GM23338 (cell line): ENCODE measurements around the gene ISCU. TPM values are rescaled to one million over a fixed set of nuclear protein-coding genes. Genes with fewer than 3 reads are reported as not detected.

Source experiments
- ATAC-seq: fragments of 200-7000 bp; cut with Tn5 transposase; 3 replicates; pipeline ENCODE4 v1.9.1; 2020
- DNase-seq: peaks from one replicate; pipeline ENCODE4 v3.0.0-alpha.2; 2015; ENCODE audit warnings: low spot score
- H2AFZ ChIP-seq: fragments of 200-600 bp; sonication (generic); 2 replicates; pipeline ENCODE4 v1.8.0; 2016; ENCODE audit warnings: antibody characterized with exemption, mild to moderate bottlenecking, moderate library complexity
- H3F3A ChIP-seq: fragments of 200-600 bp; sonication (generic); replicated peaks from 2 replicates; pipeline ENCODE4 v1.8.0; 2017; ENCODE audit warnings: antibody characterized with exemption, mixed run types, low read depth
- H3K27ac ChIP-seq: fragments of 200-600 bp; sonication (generic); 2 replicates; pipeline ENCODE4 v1.6.1; 2016; ENCODE audit warnings: low read depth
- H3K27me3 ChIP-seq: fragments of 200-600 bp; sonication (generic); 2 replicates; pipeline ENCODE4 v1.8.0; 2016; ENCODE audit warnings: mild to moderate bottlenecking, mixed run types, moderate library complexity; ENCODE audit not compliant: insufficient read depth
- H3K36me3 ChIP-seq: fragments of 200-600 bp; sonication (generic); 2 replicates; pipeline ENCODE4 v1.8.0; 2016; ENCODE audit warnings: mild to moderate bottlenecking; ENCODE audit not compliant: insufficient read depth
- H3K4me1 ChIP-seq: fragments of 200-600 bp; sonication (generic); 2 replicates; pipeline ENCODE4 v1.8.0; 2016; ENCODE audit warnings: mild to moderate bottlenecking, moderate library complexity; ENCODE audit not compliant: insufficient read depth
- H3K4me2 ChIP-seq: fragments of 200-600 bp; sonication (generic); 2 replicates; pipeline ENCODE4 v1.7.1; 2017; ENCODE audit warnings: mixed run types
- H3K4me3 ChIP-seq: fragments of 200-600 bp; sonication (generic); 2 replicates; pipeline ENCODE4 v1.6.1; 2016; ENCODE audit warnings: mixed run types
- H3K79me2 ChIP-seq: fragments of 200-600 bp; sonication (generic); replicated peaks from 2 replicates; pipeline ENCODE4 v1.8.0; 2017; ENCODE audit warnings: mild to moderate bottlenecking; ENCODE audit not compliant: insufficient read depth
- H3K9me2 ChIP-seq: fragments of 200-600 bp; sonication (generic); 2 replicates; pipeline ENCODE4 v1.8.0; 2017; ENCODE audit not compliant: insufficient read depth
- H4K20me1 ChIP-seq: fragments of 200-600 bp; sonication (generic); replicated peaks from 2 replicates; pipeline ENCODE4 v1.8.0; 2017; ENCODE audit warnings: mild to moderate bottlenecking; ENCODE audit not compliant: insufficient read depth
- H3K27ac Mint-ChIP-seq: 2 replicates; pipeline ENCODE4 v1.8.0; 2020; ENCODE audit warnings: inconsistent platforms, mild to moderate bottlenecking, moderate library complexity, mixed read lengths
- H3K27me3 Mint-ChIP-seq: 3 replicates; pipeline ENCODE4 v1.8.0; 2022; ENCODE audit warnings: low read depth, mild to moderate bottlenecking, moderate library complexity, mixed read lengths, inconsistent platforms; ENCODE audit not compliant: insufficient read depth, poor library complexity
- H3K36me3 Mint-ChIP-seq: 3 replicates; pipeline ENCODE4 v1.8.0; 2021; ENCODE audit warnings: low read depth, mild to moderate bottlenecking, inconsistent platforms, moderate library complexity, mixed read lengths
- H3K4me1 Mint-ChIP-seq: 3 replicates; pipeline ENCODE4 v1.8.0; 2020; ENCODE audit warnings: mild to moderate bottlenecking, inconsistent platforms, mixed read lengths
- H3K4me3 Mint-ChIP-seq: 3 replicates; pipeline ENCODE4 v1.8.0; 2021; ENCODE audit warnings: moderate library complexity, mild to moderate bottlenecking, inconsistent platforms, mixed read lengths
- H3K9me3 Mint-ChIP-seq: 3 replicates; pipeline ENCODE4 v1.8.0; 2020; ENCODE audit warnings: moderate library complexity, mild to moderate bottlenecking, inconsistent platforms, mixed read lengths
- CREB1 ChIP-seq: fragments of 250-450 bp; sonication (Bioruptor Pico); IDR thresholded peaks from 2 replicates; pipeline ENCODE4 v1.5.0; 2020; ENCODE audit warnings: low read depth, mild to moderate bottlenecking, moderate library complexity
- CTCF ChIP-seq, 2 experiments: fragments of 200-600 bp in 1 of 2; sonication (generic) in 1 of 2; conservative IDR thresholded peaks; 2 replicates each; pipeline versions ENCODE4 v1.5.1 to v1.6.1; 2016 to 2017; ENCODE audit warnings: antibody characterized with exemption in 2 of 2, low read depth in 2 of 2, mild to moderate bottlenecking in 2 of 2, moderate library complexity in 1 of 2
- ETS1 ChIP-seq: IDR thresholded peaks from 2 replicates; pipeline ENCODE4 v1.6.1; 2016; ENCODE audit warnings: antibody characterized with exemption
- EZH2 ChIP-seq: fragments of 200-600 bp; sonication (generic); IDR thresholded peaks from one replicate; pipeline ENCODE4 v1.8.0; 2017; ENCODE audit warnings: antibody characterized with exemption, mild to moderate bottlenecking, low read depth; ENCODE audit not compliant: unreplicated experiment
- EZH2phosphoT487 ChIP-seq: fragments of 200-600 bp; sonication (generic); IDR thresholded peaks from one replicate; pipeline ENCODE4 v1.8.1; 2018; ENCODE audit warnings: antibody characterized with exemption; ENCODE audit not compliant: unreplicated experiment
- JUNB ChIP-seq: IDR thresholded peaks from one replicate; pipeline ENCODE4 v1.6.1; 2016; ENCODE audit warnings: antibody characterized with exemption; ENCODE audit not compliant: unreplicated experiment
- NANOG ChIP-seq: IDR thresholded peaks from 2 replicates; pipeline ENCODE4 v1.6.1; 2016; ENCODE audit warnings: antibody characterized with exemption, borderline replicate concordance
- POLR2AphosphoS5 ChIP-seq: IDR thresholded peaks from 2 replicates; pipeline ENCODE4 v1.6.1; 2016; ENCODE audit warnings: antibody characterized with exemption, low read depth
- REST ChIP-seq: IDR thresholded peaks from one replicate; pipeline ENCODE4 v1.6.1; 2018; ENCODE audit warnings: antibody characterized with exemption; ENCODE audit not compliant: unreplicated experiment
- STAT1 ChIP-seq: IDR thresholded peaks from one replicate; pipeline ENCODE4 v1.6.1; 2016; ENCODE audit warnings: antibody characterized with exemption; ENCODE audit not compliant: unreplicated experiment
- ZNF114 ChIP-seq: fragments of 250-450 bp; sonication (Bioruptor Pico); IDR thresholded peaks from 2 replicates; pipeline ENCODE4 v1.5.0; 2020; ENCODE audit warnings: mild to moderate bottlenecking, moderate library complexity
- ZNF331 ChIP-seq: fragments of 250-450 bp; sonication (Bioruptor Pico); IDR thresholded peaks from 2 replicates; pipeline ENCODE4 v1.5.0; 2020; ENCODE audit warnings: low read depth, mild to moderate bottlenecking, moderate library complexity
- ZNF462 ChIP-seq: fragments of 250-450 bp; sonication (Bioruptor Pico); IDR thresholded peaks from 2 replicates; pipeline ENCODE4 v1.5.0; 2020; ENCODE audit warnings: mild to moderate bottlenecking, moderate library complexity
- polyA plus RNA-seq: library from polyadenylated mRNA; unstranded; fragments of >200 nt; fragmentation: Nextera tagmentation; extraction: Ambion mirVana; gene quantifications from 2 replicates; pipeline ENCODE4 v1.2.1, GENCODE V29; 2016
- total RNA-seq: library from RNA; depleted of rRNA; stranded (reverse); fragments of >200 nt; shearing (Covaris generic); gene quantifications from 2 replicates; pipeline ENCODE4 v1.2.3, GENCODE V29; 2014

Gene ISCU
- total and polyA plus RNA-seq, 2 experiments from 2014 or later: 123 to 129 TPM

GRCh38 chr12:108530161-108530560 lies 32.2 kb upstream of the ISCU start:
- no peaks in the 10 kb centered on the region for H3K27me3 ChIP-seq
- no peak overlapping the region for H3K27ac ChIP-seq
- ATAC-seq (no peak), DNase-seq (no peak)
- no peak overlapping the region for H3K4me2 ChIP-seq
- no peaks in the 10 kb centered on the region for H3F3A ChIP-seq
- Mint-ChIP-seq H3K27me3 (peaks cover 2% of the 10 kb centered on the region), H3K4me3 (no peak overlapping the region), H3K9me3 (no peaks in the 10 kb centered on the region), H3K27ac (no peak overlapping the region), H3K36me3 (peaks cover 91% of the 10 kb centered on the region), H3K4me1 (no peaks in the 10 kb centered on the region)
- TF ChIP-seq EZH2phosphoT487 (no peak), ZNF114 (CRISPR knock-in tag) (no peak), STAT1 (no peak), ZNF462 (CRISPR knock-in tag) (no peak), REST (no peak), POLR2AphosphoS5 (no peak), NANOG (no peak), CTCF (conservative IDR thresholded peaks at IDR 0.05; ENCODE audit: low read depth in 2 of 2) (no peak), ETS1 (no peak), ZNF331 (CRISPR knock-in tag) (no peak), JUNB (no peak), CREB1 (CRISPR knock-in tag) (no peak), EZH2 (no peak)
- H3K4me3 ChIP-seq: no peak overlapping the region
- no peaks in the 10 kb centered on the region; the same call in 1 of the 2 replicates for H3K79me2 ChIP-seq
- H3K36me3 ChIP-seq: peaks cover 67% of the 10 kb centered on the region
- H3K4me1 ChIP-seq: no peaks in the 10 kb centered on the region
- peaks cover 9% of the 10 kb centered on the region for H4K20me1 ChIP-seq
- H2AFZ ChIP-seq: no peak overlapping the region
- H3K9me2 ChIP-seq: no peaks in the 10 kb centered on the region
